GM23338 (cell line): ENCODE results near the gene DNASE1. TPM values are rescaled to one million over a fixed set of nuclear protein-coding genes. Genes with fewer than 3 reads are reported as not detected.

ENCODE experiments used
- ATAC-seq: fragments of 200-7000 bp; cut with Tn5 transposase; 3 replicates; pipeline ENCODE4 v1.9.1; 2020
- DNase-seq: peaks from one replicate; pipeline ENCODE4 v3.0.0-alpha.2; 2015; ENCODE audit warnings: low spot score
- H2AFZ ChIP-seq: fragments of 200-600 bp; sonication (generic); 2 replicates; pipeline ENCODE4 v1.8.0; 2016; ENCODE audit warnings: antibody characterized with exemption, mild to moderate bottlenecking, moderate library complexity
- H3F3A ChIP-seq: fragments of 200-600 bp; sonication (generic); replicated peaks from 2 replicates; pipeline ENCODE4 v1.8.0; 2017; ENCODE audit warnings: antibody characterized with exemption, mixed run types, low read depth
- H3K27ac ChIP-seq: fragments of 200-600 bp; sonication (generic); 2 replicates; pipeline ENCODE4 v1.6.1; 2016; ENCODE audit warnings: low read depth
- H3K27me3 ChIP-seq: fragments of 200-600 bp; sonication (generic); 2 replicates; pipeline ENCODE4 v1.8.0; 2016; ENCODE audit warnings: mild to moderate bottlenecking, mixed run types, moderate library complexity; ENCODE audit not compliant: insufficient read depth
- H3K36me3 ChIP-seq: fragments of 200-600 bp; sonication (generic); 2 replicates; pipeline ENCODE4 v1.8.0; 2016; ENCODE audit warnings: mild to moderate bottlenecking; ENCODE audit not compliant: insufficient read depth
- H3K4me1 ChIP-seq: fragments of 200-600 bp; sonication (generic); 2 replicates; pipeline ENCODE4 v1.8.0; 2016; ENCODE audit warnings: mild to moderate bottlenecking, moderate library complexity; ENCODE audit not compliant: insufficient read depth
- H3K4me2 ChIP-seq: fragments of 200-600 bp; sonication (generic); 2 replicates; pipeline ENCODE4 v1.7.1; 2017; ENCODE audit warnings: mixed run types
- H3K4me3 ChIP-seq: fragments of 200-600 bp; sonication (generic); 2 replicates; pipeline ENCODE4 v1.6.1; 2016; ENCODE audit warnings: mixed run types
- H3K79me2 ChIP-seq: fragments of 200-600 bp; sonication (generic); replicated peaks from 2 replicates; pipeline ENCODE4 v1.8.0; 2017; ENCODE audit warnings: mild to moderate bottlenecking; ENCODE audit not compliant: insufficient read depth
- H3K9me2 ChIP-seq: fragments of 200-600 bp; sonication (generic); 2 replicates; pipeline ENCODE4 v1.8.0; 2017; ENCODE audit not compliant: insufficient read depth
- H4K20me1 ChIP-seq: fragments of 200-600 bp; sonication (generic); replicated peaks from 2 replicates; pipeline ENCODE4 v1.8.0; 2017; ENCODE audit warnings: mild to moderate bottlenecking; ENCODE audit not compliant: insufficient read depth
- H3K27ac Mint-ChIP-seq: 2 replicates; pipeline ENCODE4 v1.8.0; 2020; ENCODE audit warnings: inconsistent platforms, mild to moderate bottlenecking, moderate library complexity, mixed read lengths
- H3K27me3 Mint-ChIP-seq: 3 replicates; pipeline ENCODE4 v1.8.0; 2022; ENCODE audit warnings: low read depth, mild to moderate bottlenecking, moderate library complexity, mixed read lengths, inconsistent platforms; ENCODE audit not compliant: insufficient read depth, poor library complexity
- H3K36me3 Mint-ChIP-seq: 3 replicates; pipeline ENCODE4 v1.8.0; 2021; ENCODE audit warnings: low read depth, mild to moderate bottlenecking, inconsistent platforms, moderate library complexity, mixed read lengths
- H3K4me1 Mint-ChIP-seq: 3 replicates; pipeline ENCODE4 v1.8.0; 2020; ENCODE audit warnings: mild to moderate bottlenecking, inconsistent platforms, mixed read lengths
- H3K4me3 Mint-ChIP-seq: 3 replicates; pipeline ENCODE4 v1.8.0; 2021; ENCODE audit warnings: moderate library complexity, mild to moderate bottlenecking, inconsistent platforms, mixed read lengths
- H3K9me3 Mint-ChIP-seq: 3 replicates; pipeline ENCODE4 v1.8.0; 2020; ENCODE audit warnings: moderate library complexity, mild to moderate bottlenecking, inconsistent platforms, mixed read lengths
- CREB1 ChIP-seq: fragments of 250-450 bp; sonication (Bioruptor Pico); IDR thresholded peaks from 2 replicates; pipeline ENCODE4 v1.5.0; 2020; ENCODE audit warnings: low read depth, mild to moderate bottlenecking, moderate library complexity
- EZH2 ChIP-seq: fragments of 200-600 bp; sonication (generic); IDR thresholded peaks from one replicate; pipeline ENCODE4 v1.8.0; 2017; ENCODE audit warnings: antibody characterized with exemption, mild to moderate bottlenecking, low read depth; ENCODE audit not compliant: unreplicated experiment
- EZH2phosphoT487 ChIP-seq: fragments of 200-600 bp; sonication (generic); IDR thresholded peaks from one replicate; pipeline ENCODE4 v1.8.1; 2018; ENCODE audit warnings: antibody characterized with exemption; ENCODE audit not compliant: unreplicated experiment
- JUNB ChIP-seq: IDR thresholded peaks from one replicate; pipeline ENCODE4 v1.6.1; 2016; ENCODE audit warnings: antibody characterized with exemption; ENCODE audit not compliant: unreplicated experiment
- NANOG ChIP-seq: IDR thresholded peaks from 2 replicates; pipeline ENCODE4 v1.6.1; 2016; ENCODE audit warnings: antibody characterized with exemption, borderline replicate concordance
- POLR2AphosphoS5 ChIP-seq: IDR thresholded peaks from 2 replicates; pipeline ENCODE4 v1.6.1; 2016; ENCODE audit warnings: antibody characterized with exemption, low read depth
- STAT1 ChIP-seq: IDR thresholded peaks from one replicate; pipeline ENCODE4 v1.6.1; 2016; ENCODE audit warnings: antibody characterized with exemption; ENCODE audit not compliant: unreplicated experiment
- ZNF114 ChIP-seq: fragments of 250-450 bp; sonication (Bioruptor Pico); IDR thresholded peaks from 2 replicates; pipeline ENCODE4 v1.5.0; 2020; ENCODE audit warnings: mild to moderate bottlenecking, moderate library complexity
- ZNF331 ChIP-seq: fragments of 250-450 bp; sonication (Bioruptor Pico); IDR thresholded peaks from 2 replicates; pipeline ENCODE4 v1.5.0; 2020; ENCODE audit warnings: low read depth, mild to moderate bottlenecking, moderate library complexity
- polyA plus RNA-seq: library from polyadenylated mRNA; unstranded; fragments of >200 nt; fragmentation: Nextera tagmentation; extraction: Ambion mirVana; gene quantifications from 2 replicates; pipeline ENCODE4 v1.2.1, GENCODE V29; 2016
- total RNA-seq: library from RNA; depleted of rRNA; stranded (reverse); fragments of >200 nt; shearing (Covaris generic); gene quantifications from 2 replicates; pipeline ENCODE4 v1.2.3, GENCODE V29; 2014
- TF ChIP-seq, protein P1 (sequence below): IDR thresholded peaks from one replicate; pipeline ENCODE4 v1.6.1; 2018; ENCODE audit warnings: antibody characterized with exemption; ENCODE audit not compliant: unreplicated experiment
- TF ChIP-seq, protein P2 (sequence below): fragments of 250-450 bp; sonication (Bioruptor Pico); IDR thresholded peaks from 2 replicates; pipeline ENCODE4 v1.5.0; 2020; ENCODE audit warnings: mild to moderate bottlenecking, moderate library complexity
- TF ChIP-seq, protein P3 (sequence below): IDR thresholded peaks from 2 replicates; pipeline ENCODE4 v1.6.1; 2016; ENCODE audit warnings: antibody characterized with exemption
- TF ChIP-seq, protein P4 (sequence below), 2 experiments: fragments of 200-600 bp in 1 of 2; sonication (generic) in 1 of 2; conservative IDR thresholded peaks; 2 replicates each; pipeline versions ENCODE4 v1.5.1 to v1.6.1; 2016 to 2017; ENCODE audit warnings: antibody characterized with exemption in 2 of 2, low read depth in 2 of 2, mild to moderate bottlenecking in 2 of 2, moderate library complexity in 1 of 2

The DNASE1 gene
- total and polyA plus RNA-seq, 2 experiments from 2014 or later: 7.9 to 23.0 TPM

DNA sequence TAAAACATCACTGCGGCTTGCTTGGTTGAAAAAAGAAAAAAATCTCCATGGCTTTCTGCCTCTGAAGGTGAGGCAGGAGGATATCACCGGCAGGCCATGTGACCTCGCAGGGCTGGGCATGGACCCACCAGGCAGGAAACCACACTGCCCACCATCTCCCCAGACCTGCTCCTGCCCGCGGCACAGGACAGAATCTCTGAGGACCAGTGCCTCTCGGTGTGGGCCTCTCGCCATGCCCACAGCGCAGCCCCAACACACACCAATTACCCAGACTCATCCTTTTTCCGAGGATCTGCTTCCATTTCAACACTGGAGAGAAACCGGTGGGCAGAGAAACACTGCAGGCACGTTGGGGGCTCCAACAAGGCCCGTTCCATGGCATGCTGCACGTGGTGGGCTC is 16.2 kb downstream of the DNASE1 start:
- no peak overlapping the region for H3K4me3 Mint-ChIP-seq
- Histone ChIP-seq H3K4me1 (no peaks in the 10 kb centered on the region), H3K79me2 (no peaks in the 10 kb centered on the region), H2AFZ (no peak overlapping the region), H3K4me3 (no peak overlapping the region), H3F3A (no peaks in the 10 kb centered on the region), H3K27me3 (no peaks in the 10 kb centered on the region), H3K4me2 (no peak overlapping the region), H4K20me1 (no peaks in the 10 kb centered on the region; the same call in none of the 2 replicates), H3K36me3 (peaks cover 3% of the 10 kb centered on the region; the same call in 1 of the 2 replicates), H3K9me2 (no peaks in the 10 kb centered on the region), H3K27ac (no peak overlapping the region)
- no peak for ATAC-seq
- H3K27ac Mint-ChIP-seq: no peak overlapping the region
- peaks cover 78% of the 10 kb centered on the region for H3K36me3 Mint-ChIP-seq
- TF ChIP-seq, protein P1, sequence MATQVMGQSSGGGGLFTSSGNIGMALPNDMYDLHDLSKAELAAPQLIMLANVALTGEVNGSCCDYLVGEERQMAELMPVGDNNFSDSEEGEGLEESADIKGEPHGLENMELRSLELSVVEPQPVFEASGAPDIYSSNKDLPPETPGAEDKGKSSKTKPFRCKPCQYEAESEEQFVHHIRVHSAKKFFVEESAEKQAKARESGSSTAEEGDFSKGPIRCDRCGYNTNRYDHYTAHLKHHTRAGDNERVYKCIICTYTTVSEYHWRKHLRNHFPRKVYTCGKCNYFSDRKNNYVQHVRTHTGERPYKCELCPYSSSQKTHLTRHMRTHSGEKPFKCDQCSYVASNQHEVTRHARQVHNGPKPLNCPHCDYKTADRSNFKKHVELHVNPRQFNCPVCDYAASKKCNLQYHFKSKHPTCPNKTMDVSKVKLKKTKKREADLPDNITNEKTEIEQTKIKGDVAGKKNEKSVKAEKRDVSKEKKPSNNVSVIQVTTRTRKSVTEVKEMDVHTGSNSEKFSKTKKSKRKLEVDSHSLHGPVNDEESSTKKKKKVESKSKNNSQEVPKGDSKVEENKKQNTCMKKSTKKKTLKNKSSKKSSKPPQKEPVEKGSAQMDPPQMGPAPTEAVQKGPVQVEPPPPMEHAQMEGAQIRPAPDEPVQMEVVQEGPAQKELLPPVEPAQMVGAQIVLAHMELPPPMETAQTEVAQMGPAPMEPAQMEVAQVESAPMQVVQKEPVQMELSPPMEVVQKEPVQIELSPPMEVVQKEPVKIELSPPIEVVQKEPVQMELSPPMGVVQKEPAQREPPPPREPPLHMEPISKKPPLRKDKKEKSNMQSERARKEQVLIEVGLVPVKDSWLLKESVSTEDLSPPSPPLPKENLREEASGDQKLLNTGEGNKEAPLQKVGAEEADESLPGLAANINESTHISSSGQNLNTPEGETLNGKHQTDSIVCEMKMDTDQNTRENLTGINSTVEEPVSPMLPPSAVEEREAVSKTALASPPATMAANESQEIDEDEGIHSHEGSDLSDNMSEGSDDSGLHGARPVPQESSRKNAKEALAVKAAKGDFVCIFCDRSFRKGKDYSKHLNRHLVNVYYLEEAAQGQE: no peak
- TF ChIP-seq ZNF114 (CRISPR knock-in tag) (no peak), STAT1 (no peak), ZNF331 (CRISPR knock-in tag) (no peak), NANOG (no peak), CREB1 (CRISPR knock-in tag) (no peak), JUNB (no peak), EZH2phosphoT487 (no peak), EZH2 (no peak), POLR2AphosphoS5 (no peak)
- TF ChIP-seq, protein P2, sequence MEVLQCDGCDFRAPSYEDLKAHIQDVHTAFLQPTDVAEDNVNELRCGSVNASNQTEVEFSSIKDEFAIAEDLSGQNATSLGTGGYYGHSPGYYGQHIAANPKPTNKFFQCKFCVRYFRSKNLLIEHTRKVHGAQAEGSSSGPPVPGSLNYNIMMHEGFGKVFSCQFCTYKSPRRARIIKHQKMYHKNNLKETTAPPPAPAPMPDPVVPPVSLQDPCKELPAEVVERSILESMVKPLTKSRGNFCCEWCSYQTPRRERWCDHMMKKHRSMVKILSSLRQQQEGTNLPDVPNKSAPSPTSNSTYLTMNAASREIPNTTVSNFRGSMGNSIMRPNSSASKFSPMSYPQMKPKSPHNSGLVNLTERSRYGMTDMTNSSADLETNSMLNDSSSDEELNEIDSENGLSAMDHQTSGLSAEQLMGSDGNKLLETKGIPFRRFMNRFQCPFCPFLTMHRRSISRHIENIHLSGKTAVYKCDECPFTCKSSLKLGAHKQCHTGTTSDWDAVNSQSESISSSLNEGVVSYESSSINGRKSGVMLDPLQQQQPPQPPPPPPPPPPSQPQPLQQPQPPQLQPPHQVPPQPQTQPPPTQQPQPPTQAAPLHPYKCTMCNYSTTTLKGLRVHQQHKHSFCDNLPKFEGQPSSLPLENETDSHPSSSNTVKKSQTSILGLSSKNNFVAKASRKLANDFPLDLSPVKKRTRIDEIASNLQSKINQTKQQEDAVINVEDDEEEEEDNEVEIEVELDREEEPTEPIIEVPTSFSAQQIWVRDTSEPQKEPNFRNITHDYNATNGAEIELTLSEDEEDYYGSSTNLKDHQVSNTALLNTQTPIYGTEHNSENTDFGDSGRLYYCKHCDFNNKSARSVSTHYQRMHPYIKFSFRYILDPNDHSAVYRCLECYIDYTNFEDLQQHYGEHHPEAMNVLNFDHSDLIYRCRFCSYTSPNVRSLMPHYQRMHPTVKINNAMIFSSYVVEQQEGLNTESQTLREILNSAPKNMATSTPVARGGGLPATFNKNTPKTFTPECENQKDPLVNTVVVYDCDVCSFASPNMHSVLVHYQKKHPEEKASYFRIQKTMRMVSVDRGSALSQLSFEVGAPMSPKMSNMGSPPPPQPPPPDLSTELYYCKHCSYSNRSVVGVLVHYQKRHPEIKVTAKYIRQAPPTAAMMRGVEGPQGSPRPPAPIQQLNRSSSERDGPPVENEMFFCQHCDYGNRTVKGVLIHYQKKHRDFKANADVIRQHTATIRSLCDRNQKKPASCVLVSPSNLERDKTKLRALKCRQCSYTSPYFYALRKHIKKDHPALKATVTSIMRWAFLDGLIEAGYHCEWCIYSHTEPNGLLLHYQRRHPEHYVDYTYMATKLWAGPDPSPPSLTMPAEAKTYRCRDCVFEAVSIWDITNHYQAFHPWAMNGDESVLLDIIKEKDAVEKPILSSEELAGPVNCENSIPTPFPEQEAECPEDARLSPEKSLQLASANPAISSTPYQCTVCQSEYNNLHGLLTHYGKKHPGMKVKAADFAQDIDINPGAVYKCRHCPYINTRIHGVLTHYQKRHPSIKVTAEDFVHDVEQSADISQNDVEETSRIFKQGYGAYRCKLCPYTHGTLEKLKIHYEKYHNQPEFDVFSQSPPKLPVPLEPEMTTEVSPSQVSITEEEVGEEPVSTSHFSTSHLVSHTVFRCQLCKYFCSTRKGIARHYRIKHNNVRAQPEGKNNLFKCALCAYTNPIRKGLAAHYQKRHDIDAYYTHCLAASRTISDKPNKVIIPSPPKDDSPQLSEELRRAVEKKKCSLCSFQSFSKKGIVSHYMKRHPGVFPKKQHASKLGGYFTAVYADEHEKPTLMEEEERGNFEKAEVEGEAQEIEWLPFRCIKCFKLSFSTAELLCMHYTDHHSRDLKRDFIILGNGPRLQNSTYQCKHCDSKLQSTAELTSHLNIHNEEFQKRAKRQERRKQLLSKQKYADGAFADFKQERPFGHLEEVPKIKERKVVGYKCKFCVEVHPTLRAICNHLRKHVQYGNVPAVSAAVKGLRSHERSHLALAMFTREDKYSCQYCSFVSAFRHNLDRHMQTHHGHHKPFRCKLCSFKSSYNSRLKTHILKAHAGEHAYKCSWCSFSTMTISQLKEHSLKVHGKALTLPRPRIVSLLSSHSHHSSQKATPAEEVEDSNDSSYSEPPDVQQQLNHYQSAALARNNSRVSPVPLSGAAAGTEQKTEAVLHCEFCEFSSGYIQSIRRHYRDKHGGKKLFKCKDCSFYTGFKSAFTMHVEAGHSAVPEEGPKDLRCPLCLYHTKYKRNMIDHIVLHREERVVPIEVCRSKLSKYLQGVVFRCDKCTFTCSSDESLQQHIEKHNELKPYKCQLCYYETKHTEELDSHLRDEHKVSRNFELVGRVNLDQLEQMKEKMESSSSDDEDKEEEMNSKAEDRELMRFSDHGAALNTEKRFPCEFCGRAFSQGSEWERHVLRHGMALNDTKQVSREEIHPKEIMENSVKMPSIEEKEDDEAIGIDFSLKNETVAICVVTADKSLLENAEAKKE (CRISPR knock-in tag): no peak
- TF ChIP-seq, protein P3, sequence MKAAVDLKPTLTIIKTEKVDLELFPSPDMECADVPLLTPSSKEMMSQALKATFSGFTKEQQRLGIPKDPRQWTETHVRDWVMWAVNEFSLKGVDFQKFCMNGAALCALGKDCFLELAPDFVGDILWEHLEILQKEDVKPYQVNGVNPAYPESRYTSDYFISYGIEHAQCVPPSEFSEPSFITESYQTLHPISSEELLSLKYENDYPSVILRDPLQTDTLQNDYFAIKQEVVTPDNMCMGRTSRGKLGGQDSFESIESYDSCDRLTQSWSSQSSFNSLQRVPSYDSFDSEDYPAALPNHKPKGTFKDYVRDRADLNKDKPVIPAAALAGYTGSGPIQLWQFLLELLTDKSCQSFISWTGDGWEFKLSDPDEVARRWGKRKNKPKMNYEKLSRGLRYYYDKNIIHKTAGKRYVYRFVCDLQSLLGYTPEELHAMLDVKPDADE: no peak
- TF ChIP-seq, protein P4, sequence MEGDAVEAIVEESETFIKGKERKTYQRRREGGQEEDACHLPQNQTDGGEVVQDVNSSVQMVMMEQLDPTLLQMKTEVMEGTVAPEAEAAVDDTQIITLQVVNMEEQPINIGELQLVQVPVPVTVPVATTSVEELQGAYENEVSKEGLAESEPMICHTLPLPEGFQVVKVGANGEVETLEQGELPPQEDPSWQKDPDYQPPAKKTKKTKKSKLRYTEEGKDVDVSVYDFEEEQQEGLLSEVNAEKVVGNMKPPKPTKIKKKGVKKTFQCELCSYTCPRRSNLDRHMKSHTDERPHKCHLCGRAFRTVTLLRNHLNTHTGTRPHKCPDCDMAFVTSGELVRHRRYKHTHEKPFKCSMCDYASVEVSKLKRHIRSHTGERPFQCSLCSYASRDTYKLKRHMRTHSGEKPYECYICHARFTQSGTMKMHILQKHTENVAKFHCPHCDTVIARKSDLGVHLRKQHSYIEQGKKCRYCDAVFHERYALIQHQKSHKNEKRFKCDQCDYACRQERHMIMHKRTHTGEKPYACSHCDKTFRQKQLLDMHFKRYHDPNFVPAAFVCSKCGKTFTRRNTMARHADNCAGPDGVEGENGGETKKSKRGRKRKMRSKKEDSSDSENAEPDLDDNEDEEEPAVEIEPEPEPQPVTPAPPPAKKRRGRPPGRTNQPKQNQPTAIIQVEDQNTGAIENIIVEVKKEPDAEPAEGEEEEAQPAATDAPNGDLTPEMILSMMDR (conservative IDR thresholded peaks at IDR 0.05; ENCODE audit: low read depth in 2 of 2): no peak
- DNase-seq: no peak
- no peaks in the 10 kb centered on the region for H3K9me3 Mint-ChIP-seq
- no peaks in the 10 kb centered on the region for H3K4me1 Mint-ChIP-seq
- peaks cover 18% of the 10 kb centered on the region for H3K27me3 Mint-ChIP-seq
